Superior temporal gyrus (tissue), 1 donor: Measurements from ENCODE around the gene CFL1.
"Not testable (repeated sequence)": the region's sequence is repeated elsewhere in the genome, so short reads cannot be mapped to it uniquely, and the experiment has no call there.

Experiments used
- DNase-seq: peaks from one replicate; pipeline ENCODE4 v3.0.0-alpha.2; 2016; ENCODE audit errors: extremely low spot score

CFL1 gene

GRCh38 chr11:65859095-65859811 lies 1.3 kb upstream of the CFL1 start:
- DNase-seq: peak; percentile 96

DNA sequence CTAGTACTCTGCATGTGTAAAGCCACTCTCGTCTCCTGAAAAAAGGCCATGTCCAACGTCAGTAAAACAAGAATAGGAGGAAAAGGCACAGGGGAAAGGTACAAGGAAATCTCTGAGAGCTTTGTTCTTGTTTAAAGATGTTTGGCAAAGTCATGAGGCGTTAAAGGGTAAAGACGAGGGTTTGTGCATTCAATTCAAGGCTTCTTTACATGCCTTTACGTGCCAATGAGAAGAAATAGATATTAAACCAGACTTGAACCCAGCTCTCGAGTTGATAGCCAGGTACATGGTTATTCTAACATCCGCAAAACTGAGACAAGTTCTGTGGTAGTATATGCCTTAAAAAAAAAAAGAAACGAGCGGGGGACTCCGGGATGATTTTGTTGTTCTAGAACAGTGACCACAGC lies 704 bp upstream of the CFL1 start:
- DNase-seq: no peak

GRCh38 chr11:65857500-65857852 lies 504 bp downstream of the CFL1 start:
- DNase-seq: peak; percentile 35

DNA sequence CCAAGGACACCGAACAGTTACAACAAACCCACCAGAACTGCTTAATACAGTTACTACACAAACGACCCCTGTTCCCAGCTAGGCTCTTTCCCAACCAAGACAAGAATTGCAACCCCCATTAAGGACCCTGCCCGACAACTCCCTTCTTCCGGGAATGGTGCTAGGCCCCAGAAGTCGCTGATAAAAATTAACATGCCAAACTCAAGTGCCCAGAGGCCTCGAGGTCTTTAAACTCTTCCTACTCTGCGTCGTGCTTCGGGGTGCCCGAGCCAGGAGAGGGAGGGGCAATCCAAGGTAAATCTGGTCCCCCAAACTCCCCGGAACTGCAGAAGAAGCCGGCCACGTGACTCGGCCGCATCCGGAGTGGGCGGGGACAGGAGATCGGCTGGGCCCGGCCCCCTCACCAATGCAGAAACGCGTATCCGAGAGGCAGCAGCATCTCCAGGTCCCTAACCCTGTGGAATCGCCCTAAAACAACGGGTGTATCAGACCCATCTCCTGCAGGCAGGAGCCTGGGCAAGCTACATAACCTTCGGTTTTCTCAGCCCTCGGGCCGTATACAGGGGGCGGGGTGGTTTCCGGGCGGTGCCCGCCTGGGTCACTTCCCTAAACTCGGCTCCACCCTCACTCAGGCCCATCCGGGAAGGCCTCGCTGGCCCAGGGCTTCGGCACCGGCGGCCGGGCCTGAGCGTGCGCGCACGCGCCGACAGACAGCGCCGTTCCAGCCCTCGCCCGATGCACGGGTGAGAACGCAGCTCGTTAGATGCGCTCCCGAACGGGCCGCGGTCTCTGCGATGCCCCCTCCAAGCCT lies 1.1 kb downstream of the CFL1 start:
- DNase-seq: peak; percentile 72

DNA sequence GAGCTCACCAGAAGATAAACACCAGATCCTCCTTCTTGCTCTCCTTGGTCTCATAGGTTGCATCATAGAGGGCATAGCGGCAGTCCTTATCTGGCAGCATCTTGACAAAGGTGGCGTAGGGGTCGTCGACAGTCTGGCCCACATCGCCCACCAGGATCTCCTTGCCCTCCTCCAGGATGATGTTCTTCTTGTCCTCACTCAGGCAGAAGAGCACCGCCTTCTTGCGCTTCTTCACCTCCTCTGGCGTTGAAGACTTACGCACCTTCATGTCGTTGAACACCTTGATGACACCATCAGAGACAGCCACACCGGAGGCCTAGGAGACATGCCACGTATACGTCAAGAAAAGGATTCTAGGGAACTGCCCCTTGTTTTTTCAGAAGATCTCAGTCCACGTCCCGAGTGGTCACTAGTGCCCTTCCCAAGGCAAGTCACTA lies 2.0 kb downstream of the CFL1 start:
- no peak for DNase-seq

DNA sequence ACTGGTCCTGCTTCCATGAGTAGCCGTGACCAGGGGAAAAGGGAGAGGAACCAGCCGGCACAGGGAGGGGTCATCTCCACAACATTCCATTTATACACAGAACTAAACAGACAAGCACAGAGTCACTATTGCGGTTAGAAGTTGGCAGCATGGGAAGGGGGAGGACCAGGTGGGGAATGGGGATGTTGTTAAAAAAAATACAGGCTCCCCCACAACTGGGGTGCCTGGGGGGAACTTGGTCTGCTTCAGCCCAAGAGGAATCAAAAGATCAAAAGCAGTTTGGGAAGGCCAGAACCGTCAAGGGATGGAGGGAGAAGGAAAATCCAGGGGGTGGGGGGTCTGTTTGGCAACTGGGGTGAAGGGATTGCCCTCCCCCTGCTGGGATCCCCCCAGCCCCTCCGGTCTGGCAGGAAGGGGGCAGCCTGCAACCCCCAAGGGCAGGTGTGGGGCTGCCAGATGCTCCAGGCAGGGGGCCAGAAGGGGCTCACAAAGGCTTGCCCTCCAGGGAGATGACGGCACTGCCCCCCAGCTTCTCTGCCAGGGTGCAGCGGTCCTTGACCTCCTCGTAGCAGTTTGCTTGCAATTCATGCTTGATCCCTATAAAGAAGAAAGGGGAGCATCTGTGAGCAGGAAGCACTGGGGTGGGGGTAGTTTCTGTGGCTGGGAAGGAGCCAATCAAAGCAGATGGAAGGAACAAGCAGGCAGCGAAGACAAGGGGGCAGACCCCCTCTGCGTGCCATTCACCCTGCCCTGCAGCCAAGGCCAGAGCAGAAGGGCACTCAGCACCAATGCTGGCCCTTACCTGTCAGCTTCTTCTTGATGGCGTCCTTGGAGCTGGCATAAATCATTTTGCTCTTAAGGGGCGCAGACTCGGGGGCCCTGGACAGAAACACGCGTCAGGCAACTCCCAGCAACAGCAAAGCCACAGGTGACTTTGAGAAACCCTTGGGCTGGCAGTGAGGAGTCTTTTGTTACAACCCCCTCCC lies 2.8 kb downstream of the CFL1 start:
- no peak for DNase-seq

GRCh38 chr11:65854161-65854592 lies 3.8 kb downstream of the CFL1 start:
- DNase-seq: no peak

GRCh38 chr11:65853246-65853979 lies 4.6 kb downstream of the CFL1 start:
- no peak for DNase-seq

DNA sequence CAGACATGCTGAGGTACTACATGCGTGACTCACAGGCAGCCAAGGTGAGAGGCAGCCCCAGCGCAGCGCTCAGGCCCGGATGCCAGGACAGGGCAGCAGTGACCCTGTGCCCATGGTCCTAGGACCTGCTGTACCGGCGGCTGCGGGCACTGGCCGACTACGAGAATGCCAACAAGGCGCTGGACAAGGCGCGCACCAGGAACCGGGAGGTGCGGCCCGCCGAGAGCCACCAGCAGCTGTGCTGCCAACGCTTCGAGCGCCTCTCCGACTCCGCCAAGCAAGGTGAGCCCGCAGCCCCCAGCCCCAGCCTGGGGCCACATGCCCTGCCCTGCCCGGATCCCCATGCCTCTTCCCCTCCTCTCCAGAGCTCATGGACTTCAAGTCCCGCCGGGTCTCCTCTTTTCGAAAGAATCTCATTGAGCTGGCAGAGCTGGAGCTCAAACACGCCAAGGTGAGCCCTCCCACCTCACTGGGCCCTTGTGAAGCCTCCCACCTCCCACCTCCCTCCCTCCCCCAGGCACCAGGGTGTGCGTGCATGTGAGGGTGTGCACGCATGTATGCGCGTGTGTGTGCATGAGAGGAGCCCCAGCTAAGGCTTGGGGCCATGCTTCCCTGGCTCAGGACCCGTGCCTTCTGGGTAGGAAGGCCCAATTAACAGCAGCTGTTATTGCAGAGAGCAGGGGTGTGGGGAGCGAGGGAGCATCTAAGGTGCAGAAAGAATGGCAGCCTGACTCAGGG lies 5.3 kb downstream of the CFL1 start:
- DNase-seq: no peak

- no peak for DNase-seq
Measured at GRCh38 chr11:65851811-65852507, 6.0 kb downstream of the CFL1 start.

GRCh38 chr11:65851083-65851579 lies 6.8 kb downstream of the CFL1 start:
- no peak for DNase-seq

- no peak for DNase-seq
Measured at GRCh38 chr11:65850217-65851082, 7.5 kb downstream of the CFL1 start.

GRCh38 chr11:65849771-65850216 lies 8.2 kb downstream of the CFL1 start:
- no peak for DNase-seq

DNA sequence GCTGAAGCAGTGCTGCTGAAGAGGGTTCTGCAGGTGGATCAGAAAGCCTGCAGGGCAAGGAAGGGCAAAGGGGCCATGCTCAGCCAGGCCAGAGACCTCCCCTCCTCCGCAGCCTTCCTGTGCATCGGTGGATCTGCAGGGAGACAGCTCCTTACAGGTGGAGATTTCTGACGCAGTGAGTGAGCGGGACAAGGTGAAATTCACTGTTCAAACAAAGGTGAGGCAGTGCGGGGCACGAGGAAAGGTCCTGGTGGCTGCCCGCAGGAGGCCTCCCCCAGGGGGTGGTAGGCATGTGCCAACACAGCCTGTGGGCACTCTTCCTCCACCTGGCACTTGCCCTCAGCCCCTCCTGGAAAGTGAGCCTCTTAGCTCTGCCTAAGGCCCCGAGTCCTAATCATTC lies 8.6 kb downstream of the CFL1 start:
- DNase-seq: no peak

DNA sequence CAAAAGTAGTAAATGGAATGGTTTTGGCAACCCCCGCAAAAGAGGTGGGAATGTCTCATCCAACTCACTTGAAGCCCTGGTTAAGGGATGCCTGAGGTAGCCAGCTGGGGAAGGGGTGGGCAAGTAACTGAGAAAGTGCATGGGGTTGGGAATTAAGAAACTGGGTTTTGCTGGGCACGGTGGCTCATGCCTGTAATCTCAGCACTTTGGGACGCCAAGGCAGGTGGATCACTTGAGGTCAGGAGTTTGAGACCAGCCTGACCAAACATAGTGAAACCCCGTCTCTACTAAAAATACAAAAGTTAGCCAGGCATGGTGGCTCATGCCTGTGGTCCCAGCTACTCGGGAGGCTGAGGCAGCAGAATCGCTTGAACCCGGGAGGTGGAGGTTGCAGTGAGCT lies 9.3 kb downstream of the CFL1 start:
- DNase-seq: not testable (repeated sequence)

DNA sequence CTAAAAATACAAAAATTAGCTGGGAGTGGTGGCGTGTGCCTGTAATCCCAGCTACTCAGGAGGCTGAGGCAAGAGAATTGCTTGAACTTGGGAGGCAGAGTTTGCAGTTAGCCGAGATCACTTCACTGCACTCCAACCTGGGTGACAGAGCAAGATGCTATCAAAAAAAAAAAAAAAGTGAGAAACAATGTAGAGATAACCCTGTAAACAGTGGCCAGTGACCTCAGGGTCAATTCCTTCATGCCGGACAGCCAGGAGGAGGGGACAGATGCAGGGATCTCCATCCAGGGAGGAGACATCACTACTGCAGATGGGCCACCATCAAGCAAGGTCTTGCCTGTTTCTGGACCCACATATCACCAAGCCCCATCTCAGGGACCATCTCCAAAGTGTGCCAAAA lies 10.2 kb downstream of the CFL1 start:
- no peak for DNase-seq

DNA sequence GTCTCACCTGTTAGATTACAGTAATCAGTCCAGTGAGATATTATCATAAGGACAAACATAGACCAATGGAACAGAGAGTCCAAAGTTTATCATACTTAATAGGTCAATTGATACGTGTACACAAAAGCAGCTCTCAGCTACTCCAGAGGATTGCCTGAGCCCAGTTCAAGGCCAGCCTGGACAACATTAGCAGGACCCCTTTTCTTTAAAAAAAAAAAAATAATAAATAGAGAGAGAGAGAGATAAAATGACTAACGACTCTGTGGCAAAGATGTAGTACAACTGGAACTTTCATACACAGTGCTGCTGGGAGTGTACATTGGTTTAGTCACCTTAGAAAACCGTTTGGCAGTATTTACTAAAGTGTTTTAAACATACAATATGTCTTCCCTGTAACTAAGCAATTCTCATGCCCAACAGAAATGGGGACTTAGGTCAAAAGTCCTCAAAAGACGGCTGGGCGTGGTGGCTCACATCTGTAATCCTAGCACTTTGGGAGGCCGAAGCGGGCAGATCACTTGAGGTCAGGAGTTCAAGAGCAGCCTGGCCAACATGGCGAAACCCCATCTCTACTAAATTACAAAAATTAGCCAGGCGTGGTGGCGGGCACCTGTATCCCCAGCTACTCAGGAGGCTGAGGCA lies 13.6 kb downstream of the CFL1 start:
- no peak for DNase-seq

DNA sequence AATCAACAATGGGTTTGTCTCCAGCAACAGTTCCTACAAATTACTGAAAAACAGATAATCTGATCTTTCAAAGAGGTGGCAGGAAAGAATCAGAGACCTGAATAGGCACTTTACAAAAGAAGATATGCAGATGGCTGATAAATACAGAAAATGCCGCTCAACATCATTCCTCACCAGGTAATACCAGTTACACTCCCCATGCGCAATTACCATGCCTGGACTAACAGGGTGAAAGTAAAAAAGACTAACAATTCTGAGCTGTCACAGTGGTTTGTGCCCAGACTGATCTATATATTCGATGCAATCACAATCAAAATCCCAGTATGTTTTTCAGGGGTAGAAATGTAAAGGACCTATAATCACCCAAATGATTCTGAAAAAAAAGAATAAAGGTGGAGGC lies 14.2 kb downstream of the CFL1 start:
- DNase-seq: no peak
